H1 (cell line): Measurements from ENCODE around the gene HNRNPH2.

ENCODE experiments used
- EP300 ChIP-seq, 2 experiments: IDR thresholded peaks; 1 replicate in 1 of 2; 2 replicates in 1 of 2; pipeline ENCODE4 v1.6.1; 2011 to 2012; ENCODE audit warnings: low read depth in 2 of 2, low read length in 2 of 2, mild to moderate bottlenecking in 2 of 2, borderline replicate concordance in 1 of 2, inconsistent platforms in 1 of 2, moderate library complexity in 1 of 2
- KDM1A ChIP-seq: fragments of 200-600, 300-600 bp; sonication (generic); IDR thresholded peaks from 2 replicates; pipeline ENCODE4 v1.7.1; 2016; ENCODE audit warnings: mild to moderate bottlenecking, low read length, borderline replicate concordance
- SP4 ChIP-seq: IDR thresholded peaks from 2 replicates; pipeline ENCODE4 v1.6.1; 2012; ENCODE audit warnings: low read length, inconsistent platforms
- TAF1 ChIP-seq: IDR thresholded peaks from 2 replicates; pipeline ENCODE4 v1.6.1; 2011; ENCODE audit warnings: mild to moderate bottlenecking, low read depth, low read length

GRCh38 chrX:101365301-101365795 lies 42.7 kb upstream of the HNRNPH2 start:
- TF ChIP-seq EP300 (IDR thresholded peaks at IDR 0.05; ENCODE audit: borderline replicate concordance in 1 of 2, low read depth in 2 of 2, low read length in 2 of 2) (no peak), KDM1A (no peak), TAF1 (no peak), SP4 (no peak)
